ENCODE measurements around the gene HAAO.

- TF ChIP-seq, protein P1, sequence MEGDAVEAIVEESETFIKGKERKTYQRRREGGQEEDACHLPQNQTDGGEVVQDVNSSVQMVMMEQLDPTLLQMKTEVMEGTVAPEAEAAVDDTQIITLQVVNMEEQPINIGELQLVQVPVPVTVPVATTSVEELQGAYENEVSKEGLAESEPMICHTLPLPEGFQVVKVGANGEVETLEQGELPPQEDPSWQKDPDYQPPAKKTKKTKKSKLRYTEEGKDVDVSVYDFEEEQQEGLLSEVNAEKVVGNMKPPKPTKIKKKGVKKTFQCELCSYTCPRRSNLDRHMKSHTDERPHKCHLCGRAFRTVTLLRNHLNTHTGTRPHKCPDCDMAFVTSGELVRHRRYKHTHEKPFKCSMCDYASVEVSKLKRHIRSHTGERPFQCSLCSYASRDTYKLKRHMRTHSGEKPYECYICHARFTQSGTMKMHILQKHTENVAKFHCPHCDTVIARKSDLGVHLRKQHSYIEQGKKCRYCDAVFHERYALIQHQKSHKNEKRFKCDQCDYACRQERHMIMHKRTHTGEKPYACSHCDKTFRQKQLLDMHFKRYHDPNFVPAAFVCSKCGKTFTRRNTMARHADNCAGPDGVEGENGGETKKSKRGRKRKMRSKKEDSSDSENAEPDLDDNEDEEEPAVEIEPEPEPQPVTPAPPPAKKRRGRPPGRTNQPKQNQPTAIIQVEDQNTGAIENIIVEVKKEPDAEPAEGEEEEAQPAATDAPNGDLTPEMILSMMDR (IDR thresholded peaks at IDR 0.05) = no peak
- TF ChIP-seq POLR2A (IDR thresholded peaks at IDR 0.05) (no peak), EP300 (IDR thresholded peaks at IDR 0.05; ENCODE audit: low read depth) (no peak)
Observed at GRCh38 chr2:42768706-42769256, 23.6 kb downstream of the HAAO start.

All from transverse colon (tissue), 3 donors.